Measurements from ENCODE around the gene EPHA2. TPM values are rescaled to one million over a fixed set of nuclear protein-coding genes. Genes with fewer than 3 reads are reported as not detected.
A peak's percentile ranks its signal among the peaks of the same experiment; 100 is the strongest.

Gene EPHA2
- total RNA-seq, 1 donor = 21.0 TPM

DNA sequence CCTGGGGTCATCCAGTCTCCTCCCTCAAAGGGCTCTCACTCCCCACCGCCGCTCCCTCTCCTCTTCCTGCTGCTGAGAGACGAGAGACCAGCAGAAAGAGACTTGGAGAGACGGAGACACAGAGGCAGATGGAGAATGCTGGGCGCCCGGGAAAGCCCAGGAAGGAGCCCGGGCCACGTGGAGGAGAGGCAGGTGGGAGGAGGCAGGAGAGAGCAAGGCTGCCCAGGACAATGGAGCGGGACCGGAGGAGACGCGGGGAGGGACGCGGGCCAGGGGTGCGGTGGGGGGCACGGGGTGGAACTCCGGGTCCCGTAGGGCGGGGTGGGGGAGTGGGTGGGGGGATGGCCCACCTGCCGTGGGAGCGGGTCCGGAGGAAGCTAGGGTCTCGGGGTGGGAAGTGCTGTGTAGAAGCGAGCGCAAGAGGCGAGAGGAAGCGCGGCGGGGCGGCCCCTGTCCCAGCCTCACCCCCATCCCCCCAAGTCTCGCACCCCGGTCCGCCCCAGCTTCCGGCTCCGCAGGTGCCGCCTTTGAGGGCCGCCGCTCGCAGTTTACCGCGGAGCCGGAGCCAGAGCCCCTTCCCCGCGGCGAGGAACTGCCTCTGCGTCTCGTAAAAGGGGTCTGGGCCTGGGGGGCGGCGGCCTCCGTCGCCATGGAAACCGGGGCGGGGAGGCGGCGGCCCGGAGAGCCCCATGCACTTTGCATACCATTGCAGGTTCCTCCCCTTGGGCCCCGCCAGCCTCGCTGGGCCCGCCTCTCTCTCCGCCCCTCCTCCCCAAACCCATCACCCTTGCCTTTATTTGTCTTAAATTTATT lies 11.7 kb upstream of the EPHA2 start:
- H4K20me1 ChIP-seq (ENCODE audit: insufficient read depth, low read length) = no peaks in the 10 kb centered on the region
- H3K27me3 ChIP-seq (ENCODE audit: insufficient read depth, low read length) = no peaks in the 10 kb centered on the region
- H3K4me2 ChIP-seq (ENCODE audit: insufficient read depth, low read length) = peak overlapping the region; percentile 73
- H3K36me3 ChIP-seq (ENCODE audit: insufficient read depth, low read length) = no peaks in the 10 kb centered on the region
- peak overlapping the region; percentile 69 for H3K4me3 ChIP-seq (ENCODE audit: insufficient read depth, low read length)
- no peaks in the 10 kb centered on the region for H3K9me3 ChIP-seq (ENCODE audit: low read depth, low read length)
- TF ChIP-seq, protein P1, sequence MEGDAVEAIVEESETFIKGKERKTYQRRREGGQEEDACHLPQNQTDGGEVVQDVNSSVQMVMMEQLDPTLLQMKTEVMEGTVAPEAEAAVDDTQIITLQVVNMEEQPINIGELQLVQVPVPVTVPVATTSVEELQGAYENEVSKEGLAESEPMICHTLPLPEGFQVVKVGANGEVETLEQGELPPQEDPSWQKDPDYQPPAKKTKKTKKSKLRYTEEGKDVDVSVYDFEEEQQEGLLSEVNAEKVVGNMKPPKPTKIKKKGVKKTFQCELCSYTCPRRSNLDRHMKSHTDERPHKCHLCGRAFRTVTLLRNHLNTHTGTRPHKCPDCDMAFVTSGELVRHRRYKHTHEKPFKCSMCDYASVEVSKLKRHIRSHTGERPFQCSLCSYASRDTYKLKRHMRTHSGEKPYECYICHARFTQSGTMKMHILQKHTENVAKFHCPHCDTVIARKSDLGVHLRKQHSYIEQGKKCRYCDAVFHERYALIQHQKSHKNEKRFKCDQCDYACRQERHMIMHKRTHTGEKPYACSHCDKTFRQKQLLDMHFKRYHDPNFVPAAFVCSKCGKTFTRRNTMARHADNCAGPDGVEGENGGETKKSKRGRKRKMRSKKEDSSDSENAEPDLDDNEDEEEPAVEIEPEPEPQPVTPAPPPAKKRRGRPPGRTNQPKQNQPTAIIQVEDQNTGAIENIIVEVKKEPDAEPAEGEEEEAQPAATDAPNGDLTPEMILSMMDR (IDR thresholded peaks at IDR 0.05; ENCODE audit: extremely low read depth, low read depth, low read length) = no peak
- peak overlapping the region; percentile 35 for H2AFZ ChIP-seq (ENCODE audit: low read length)
- peaks cover 5% of the 10 kb centered on the region for H3K4me1 ChIP-seq (ENCODE audit: insufficient read depth, low read length)
- no peaks in the 10 kb centered on the region for H3K79me2 ChIP-seq (ENCODE audit: insufficient read depth, low read length)
- peak; percentile 85 for DNase-seq (ENCODE audit: insufficient read length, low spot score, missing footprints)
- no peak overlapping the region for H3K27ac ChIP-seq (ENCODE audit: low read depth, low read length)

DNA sequence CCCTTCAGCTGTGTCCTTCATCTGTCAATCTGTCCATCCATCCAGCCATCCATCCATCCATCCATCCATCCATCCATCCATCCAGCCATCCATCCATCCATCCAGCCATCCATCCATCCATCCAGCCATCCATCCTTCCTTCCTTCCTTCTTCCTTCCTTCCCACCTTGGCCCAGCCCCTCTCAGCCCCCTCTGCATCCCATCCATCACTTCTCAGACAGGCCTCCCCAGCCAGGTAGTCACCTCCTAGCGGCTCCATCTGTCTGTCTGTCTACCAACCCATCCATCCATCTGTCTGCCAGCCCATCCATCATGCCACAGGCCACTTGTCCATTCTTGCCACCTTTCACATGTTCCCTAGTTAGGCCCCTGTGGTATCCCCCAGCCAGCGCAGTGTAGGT lies 10.2 kb upstream of the EPHA2 start:
- Histone ChIP-seq H4K20me1 (ENCODE audit: insufficient read depth, low read length) (no peaks in the 10 kb centered on the region), H3K36me3 (ENCODE audit: insufficient read depth, low read length) (no peaks in the 10 kb centered on the region), H3K4me3 (ENCODE audit: insufficient read depth, low read length) (no peak overlapping the region), H3K27me3 (ENCODE audit: insufficient read depth, low read length) (no peaks in the 10 kb centered on the region), H2AFZ (ENCODE audit: low read length) (no peak overlapping the region), H3K79me2 (ENCODE audit: insufficient read depth, low read length) (no peaks in the 10 kb centered on the region), H3K4me2 (ENCODE audit: insufficient read depth, low read length) (no peak overlapping the region), H3K9me3 (ENCODE audit: low read depth, low read length) (no peaks in the 10 kb centered on the region), H3K27ac (ENCODE audit: low read depth, low read length) (no peak overlapping the region), H3K4me1 (ENCODE audit: insufficient read depth, low read length) (peaks cover 5% of the 10 kb centered on the region)
- TF ChIP-seq, protein P1 (IDR thresholded peaks at IDR 0.05; ENCODE audit: extremely low read depth, low read depth, low read length) = no peak
- no peak for DNase-seq (ENCODE audit: insufficient read length, low spot score, missing footprints)

DNA sequence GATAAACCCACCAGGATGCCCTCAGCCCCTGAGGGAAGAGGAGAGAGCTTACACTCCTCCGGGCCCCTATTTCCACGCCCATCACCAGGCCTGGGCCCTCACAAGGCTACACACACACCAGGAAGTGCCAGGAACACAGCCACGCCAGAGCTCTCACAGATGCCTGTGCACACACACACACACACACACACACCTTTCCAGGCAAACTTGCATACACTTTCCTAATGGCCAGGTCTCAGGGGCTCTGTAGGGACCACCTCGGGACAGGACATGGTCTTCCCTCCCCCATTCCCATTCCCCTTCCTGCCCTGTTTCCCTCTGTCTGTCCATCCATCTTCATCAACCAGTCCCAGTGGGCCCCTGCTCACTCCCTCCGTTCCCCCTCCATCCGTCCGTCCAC lies 9.7 kb upstream of the EPHA2 start:
- no peak overlapping the region for H3K4me2 ChIP-seq (ENCODE audit: insufficient read depth, low read length)
- no peaks in the 10 kb centered on the region for H4K20me1 ChIP-seq (ENCODE audit: insufficient read depth, low read length)
- H3K27me3 ChIP-seq (ENCODE audit: insufficient read depth, low read length) = no peaks in the 10 kb centered on the region
- no peak overlapping the region for H3K4me3 ChIP-seq (ENCODE audit: insufficient read depth, low read length)
- TF ChIP-seq, protein P1 (IDR thresholded peaks at IDR 0.05; ENCODE audit: extremely low read depth, low read depth, low read length) = no peak
- no peak overlapping the region for H3K27ac ChIP-seq (ENCODE audit: low read depth, low read length)
- H2AFZ ChIP-seq (ENCODE audit: low read length) = no peak overlapping the region
- H3K79me2 ChIP-seq (ENCODE audit: insufficient read depth, low read length) = no peaks in the 10 kb centered on the region
- DNase-seq (ENCODE audit: insufficient read length, low spot score, missing footprints) = no peak
- H3K9me3 ChIP-seq (ENCODE audit: low read depth, low read length) = no peaks in the 10 kb centered on the region
- H3K4me1 ChIP-seq (ENCODE audit: insufficient read depth, low read length) = peaks cover 5% of the 10 kb centered on the region
- no peaks in the 10 kb centered on the region for H3K36me3 ChIP-seq (ENCODE audit: insufficient read depth, low read length)

DNA sequence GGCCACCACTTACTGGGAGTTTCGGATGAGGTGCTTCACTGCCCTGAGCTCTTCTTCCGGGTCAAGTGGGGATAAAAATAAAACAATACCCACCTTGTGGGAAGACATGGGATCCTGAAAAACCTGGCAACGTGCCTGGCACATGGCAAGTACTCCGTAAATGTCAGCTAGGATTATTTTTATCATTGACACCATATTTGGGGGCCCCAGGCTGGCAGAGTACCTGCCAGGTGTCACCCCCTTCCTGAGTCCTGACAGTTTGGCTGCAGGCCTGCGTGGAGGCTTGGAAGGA lies 9.2 kb upstream of the EPHA2 start:
- Histone ChIP-seq H3K9me3 (ENCODE audit: low read depth, low read length) (no peaks in the 10 kb centered on the region), H2AFZ (ENCODE audit: low read length) (no peak overlapping the region), H3K27ac (ENCODE audit: low read depth, low read length) (no peak overlapping the region), H3K4me2 (ENCODE audit: insufficient read depth, low read length) (no peak overlapping the region), H3K4me1 (ENCODE audit: insufficient read depth, low read length) (peaks cover 5% of the 10 kb centered on the region), H3K27me3 (ENCODE audit: insufficient read depth, low read length) (no peaks in the 10 kb centered on the region), H3K4me3 (ENCODE audit: insufficient read depth, low read length) (no peak overlapping the region), H3K79me2 (ENCODE audit: insufficient read depth, low read length) (no peaks in the 10 kb centered on the region), H3K36me3 (ENCODE audit: insufficient read depth, low read length) (no peaks in the 10 kb centered on the region), H4K20me1 (ENCODE audit: insufficient read depth, low read length) (no peaks in the 10 kb centered on the region)
- no peak for DNase-seq (ENCODE audit: insufficient read length, low spot score, missing footprints)
- TF ChIP-seq, protein P1 (IDR thresholded peaks at IDR 0.05; ENCODE audit: extremely low read depth, low read depth, low read length) = no peak

Measured in osteoblast (primary cell).